HAP-1 (cell line): ENCODE data around the gene CAMK1D.
"Not testable (repeated sequence)": the region's sequence is repeated elsewhere in the genome, so short reads cannot be mapped to it uniquely, and the experiment has no call there.

ENCODE experiments used
- DNase-seq, 2 experiments: peaks; one replicate each; pipeline ENCODE4 v3.0.0-alpha.2; 2016 to 2020; ENCODE audit warnings: low spot score in 2 of 2
- H3K27me3 ChIP-seq: fragments of 250-450 bp; sonication (Bioruptor Pico); 2 replicates; pipeline ENCODE4 v1.5.1; 2020; ENCODE audit warnings: low read depth, mild to moderate bottlenecking, moderate library complexity
- H3K36me3 ChIP-seq: fragments of 250-450 bp; sonication (Bioruptor Pico); replicated peaks from 2 replicates; pipeline ENCODE4 v1.5.1; 2020; ENCODE audit warnings: mild to moderate bottlenecking
- H3K4me1 ChIP-seq: fragments of 250-450 bp; sonication (Bioruptor Pico); 2 replicates; pipeline ENCODE4 v1.5.1; 2020; ENCODE audit warnings: mild to moderate bottlenecking
- H3K4me3 ChIP-seq: fragments of 250-450 bp; sonication (Bioruptor Pico); 2 replicates; pipeline ENCODE4 v1.5.1; 2020; ENCODE audit warnings: mild to moderate bottlenecking, moderate library complexity
- H3K9me3 ChIP-seq: fragments of 250-450 bp; sonication (Bioruptor Pico); 2 replicates; pipeline ENCODE4 v1.5.1; 2020; ENCODE audit warnings: mild to moderate bottlenecking, moderate library complexity
- in situ Hi-C: fragments of 300-500 bp; cut with MboI; formaldehyde crosslinking; loops from 3 replicates; pipeline ENCODE4 v1.14.3; 2020; ENCODE audit warnings: low sequenced_read_pairs, inconsistent platforms, mixed read lengths

The CAMK1D gene

DNA sequence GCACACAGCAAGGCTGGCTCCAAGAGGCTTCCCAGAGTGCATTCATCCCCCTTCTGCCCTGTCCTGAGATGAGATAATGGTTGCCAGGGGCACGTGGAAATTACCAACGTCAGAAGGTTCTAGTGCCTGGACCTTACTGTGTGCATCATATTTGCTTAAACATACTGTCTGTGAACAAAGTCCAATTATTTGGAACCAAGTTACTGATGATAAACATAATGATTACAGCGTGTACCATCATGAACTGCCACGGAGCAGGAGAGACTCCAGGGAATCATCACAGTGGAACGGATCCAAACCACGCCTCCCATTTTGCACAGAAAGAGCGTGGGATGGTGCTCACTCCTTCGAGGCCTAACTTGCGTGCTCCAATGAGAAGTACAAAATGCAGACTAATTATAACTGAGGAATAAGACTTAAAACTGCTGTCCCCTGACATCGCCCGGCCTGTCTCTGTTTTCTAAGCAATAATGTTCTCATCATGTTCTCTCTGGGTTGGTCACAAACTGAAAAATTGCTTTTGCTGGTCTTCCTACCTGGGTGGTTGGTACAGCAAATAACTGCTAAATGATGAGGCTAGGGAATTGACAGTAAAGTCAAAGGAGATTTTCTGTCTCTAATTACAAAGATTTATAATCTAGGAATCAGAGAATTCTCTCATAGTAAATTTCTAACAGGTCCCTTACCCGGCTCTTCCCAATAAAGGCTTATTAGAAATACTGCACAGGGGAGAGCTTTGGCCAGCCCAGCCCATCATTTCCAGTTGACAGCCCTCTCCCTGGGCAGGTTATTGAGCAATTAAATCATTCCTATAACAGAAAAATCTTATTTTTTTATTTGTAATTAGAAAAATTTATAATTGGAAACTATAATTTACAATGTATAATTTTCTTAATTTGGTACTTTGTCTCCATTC lies 182.2 kb downstream of the CAMK1D start:
- no peaks in the 10 kb centered on the region for H3K4me1 ChIP-seq
- H3K27me3 ChIP-seq, result no peaks in the 10 kb centered on the region
- no peak for DNase-seq
- in situ Hi-C loops, result no loop called here
- H3K4me3 ChIP-seq, result no peak overlapping the region
- no peaks in the 10 kb centered on the region for H3K9me3 ChIP-seq
- H3K36me3 ChIP-seq, result no peaks in the 10 kb centered on the region

DNA sequence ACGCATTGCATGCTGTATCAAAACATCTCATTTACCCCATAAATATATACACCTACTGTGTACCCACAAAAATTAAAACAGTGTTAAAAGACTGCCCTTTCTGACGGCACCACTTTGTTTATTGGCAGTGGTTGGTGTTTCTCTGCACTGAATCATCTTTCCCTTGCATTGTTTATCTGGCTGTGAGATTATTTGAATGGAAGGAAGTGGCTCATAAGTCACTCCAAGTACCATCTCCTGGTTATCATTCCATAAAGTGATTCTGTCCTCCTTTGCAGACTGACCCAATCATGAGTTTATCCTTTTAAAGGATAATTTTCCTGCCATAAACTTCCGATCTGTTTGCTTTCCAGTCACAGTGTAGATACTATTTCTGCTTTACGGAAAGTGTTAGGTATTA lies 183.8 kb downstream of the CAMK1D start:
- H3K4me3 ChIP-seq, result no peak overlapping the region
- no peak for DNase-seq
- in situ Hi-C loops, result no loop called here
- H3K27me3 ChIP-seq, result no peaks in the 10 kb centered on the region
- no peaks in the 10 kb centered on the region for H3K9me3 ChIP-seq
- H3K4me1 ChIP-seq, result no peaks in the 10 kb centered on the region
- H3K36me3 ChIP-seq, result no peaks in the 10 kb centered on the region

DNA sequence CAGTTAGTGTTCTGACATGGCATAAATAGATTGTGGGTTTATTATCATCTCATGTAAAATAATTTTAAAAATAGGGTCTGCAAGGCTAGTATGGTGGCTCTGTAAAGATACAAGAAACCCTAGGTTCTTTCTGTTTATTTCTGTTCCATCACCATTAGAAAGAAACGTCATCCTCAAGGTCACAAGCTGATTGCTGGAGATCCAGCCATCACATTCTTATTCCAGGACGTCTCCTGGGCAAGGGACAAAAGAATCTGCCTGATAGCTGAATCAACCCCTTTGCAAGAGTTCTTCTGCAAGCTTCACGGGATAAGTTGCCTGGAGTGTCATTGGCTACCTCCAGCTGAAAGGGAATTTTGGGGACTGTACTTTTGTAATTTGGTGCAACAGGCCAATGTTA lies 184.4 kb downstream of the CAMK1D start:
- no peak for DNase-seq
- in situ Hi-C loops, result no loop called here
- no peaks in the 10 kb centered on the region for H3K36me3 ChIP-seq

DNA sequence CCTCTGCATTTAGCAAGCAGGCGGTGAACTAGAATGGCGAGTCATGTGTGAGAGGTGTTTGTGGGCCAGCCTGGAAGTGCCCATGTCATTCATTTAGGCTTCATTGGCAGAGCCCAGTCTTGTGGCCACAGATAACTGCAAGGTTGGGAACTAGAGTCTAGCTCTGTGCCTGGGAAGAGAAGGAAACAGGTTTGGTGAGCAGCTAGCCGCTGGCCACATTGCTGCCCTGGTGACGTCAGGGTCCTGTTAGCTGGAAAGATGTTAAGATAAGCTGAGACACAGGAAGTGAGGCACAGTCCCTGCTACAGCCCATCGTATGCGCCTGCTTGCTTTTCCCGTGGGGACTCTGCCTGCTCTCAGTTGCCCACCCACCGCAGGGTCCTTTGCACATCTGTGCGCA lies 185.5 kb downstream of the CAMK1D start:
- Histone ChIP-seq H3K4me1 (no peaks in the 10 kb centered on the region), H3K27me3 (no peaks in the 10 kb centered on the region), H3K4me3 (no peak overlapping the region), H3K36me3 (no peaks in the 10 kb centered on the region), H3K9me3 (no peaks in the 10 kb centered on the region)
- in situ Hi-C loops, result no loop called here
- DNase-seq, result no peak

More for the DNA sequence above, 184.4 kb downstream of the CAMK1D start:
- H3K4me3 ChIP-seq, result no peak overlapping the region
- H3K27me3 ChIP-seq, result no peaks in the 10 kb centered on the region
- no peaks in the 10 kb centered on the region for H3K4me1 ChIP-seq
- no peaks in the 10 kb centered on the region for H3K9me3 ChIP-seq

DNA sequence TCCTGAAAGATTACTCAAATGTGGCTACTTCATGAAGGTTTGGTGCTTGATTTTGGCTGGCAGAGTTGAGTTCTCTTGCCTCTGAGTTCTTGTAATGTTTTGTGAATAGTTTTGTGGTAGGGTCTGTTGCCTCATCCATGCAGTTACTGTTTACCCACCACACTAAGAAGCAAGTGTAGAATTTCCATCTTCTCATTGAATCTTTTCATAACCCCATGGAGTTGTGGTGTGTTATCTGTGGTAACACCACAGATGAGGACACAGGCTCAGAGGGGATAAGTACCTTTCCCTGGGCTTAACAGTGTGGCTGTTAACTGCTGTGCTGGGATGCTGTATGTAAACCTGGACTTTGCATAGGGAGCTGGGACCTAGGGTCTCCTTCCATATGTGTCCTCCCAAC lies 186.3 kb downstream of the CAMK1D start:
- DNase-seq, result no peak
- no peaks in the 10 kb centered on the region for H3K9me3 ChIP-seq
- no peak overlapping the region for H3K4me3 ChIP-seq
- no peaks in the 10 kb centered on the region for H3K27me3 ChIP-seq
- in situ Hi-C loops, result no loop called here
- H3K4me1 ChIP-seq, result no peaks in the 10 kb centered on the region
- H3K36me3 ChIP-seq, result no peaks in the 10 kb centered on the region

DNA sequence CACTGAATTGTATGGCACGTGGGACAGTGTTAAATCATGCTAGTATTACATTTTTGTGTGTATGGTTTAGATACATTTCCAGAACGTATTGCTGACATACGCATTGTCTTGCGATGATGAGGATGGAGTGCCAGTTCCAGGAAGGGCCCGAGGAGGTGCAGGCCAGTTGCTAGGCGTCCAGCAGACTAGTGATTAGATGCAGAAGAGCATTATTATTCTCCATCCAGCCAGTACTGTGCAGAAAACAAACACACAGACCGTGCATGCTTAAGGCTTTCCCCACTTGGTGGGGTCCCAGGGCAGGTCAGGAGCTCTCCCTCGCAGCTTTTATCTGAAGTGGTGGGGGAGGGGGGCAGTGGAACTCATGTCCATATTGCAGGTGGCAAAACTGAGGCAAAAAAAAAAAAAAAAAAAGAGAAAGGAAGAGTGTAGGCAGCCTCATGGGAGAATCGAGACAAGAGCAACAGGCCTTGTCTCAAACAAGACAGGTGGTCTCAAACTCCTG lies 189.2 kb downstream of the CAMK1D start:
- DNase-seq, result no peak
- no peaks in the 10 kb centered on the region for H3K4me1 ChIP-seq
- in situ Hi-C loops, result no loop called here
- no peaks in the 10 kb centered on the region for H3K36me3 ChIP-seq
- no peaks in the 10 kb centered on the region for H3K27me3 ChIP-seq
- no peak overlapping the region for H3K4me3 ChIP-seq
- no peaks in the 10 kb centered on the region for H3K9me3 ChIP-seq

DNA sequence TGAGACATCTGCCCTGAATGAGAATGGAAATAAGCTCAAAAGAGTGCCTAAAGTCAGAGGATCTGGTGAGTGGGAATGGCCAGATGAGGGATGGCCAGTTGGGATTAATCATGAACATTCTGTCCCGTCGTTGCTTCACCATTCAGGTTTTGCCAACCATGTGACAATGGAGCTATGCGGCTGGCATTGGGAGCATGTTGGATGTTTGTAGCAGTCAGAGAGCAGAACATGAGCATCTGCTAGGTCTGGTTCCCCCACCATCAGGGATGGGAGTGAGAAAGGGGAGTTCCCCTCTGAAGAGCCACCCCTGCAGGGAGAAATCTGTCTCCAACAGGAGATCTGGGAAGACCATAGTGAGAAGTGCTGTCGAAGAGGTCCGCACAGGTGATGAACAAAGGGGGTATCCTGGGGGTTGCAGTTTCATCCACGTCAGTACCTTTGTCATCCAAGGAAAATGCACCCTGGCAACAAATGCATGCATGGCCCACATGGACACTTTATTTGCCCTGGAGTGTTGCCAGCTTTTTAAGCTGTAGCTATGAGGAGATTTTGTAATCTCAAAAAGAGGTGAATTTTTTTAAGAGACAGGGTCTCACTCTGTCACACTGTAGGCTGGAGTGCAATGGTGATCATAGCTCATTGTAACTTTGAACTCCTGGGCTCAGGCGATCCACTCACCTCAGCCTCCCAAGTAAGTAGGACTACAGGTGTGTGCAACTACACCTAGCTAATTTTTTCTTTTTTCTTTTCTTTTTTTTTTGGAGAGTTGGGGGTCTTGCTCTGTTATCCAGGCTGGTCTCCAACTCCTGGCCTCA lies 190.2 kb downstream of the CAMK1D start:
- Histone ChIP-seq H3K9me3 (no peaks in the 10 kb centered on the region), H3K4me1 (no peaks in the 10 kb centered on the region), H3K4me3 (no peak overlapping the region), H3K36me3 (no peaks in the 10 kb centered on the region), H3K27me3 (no peaks in the 10 kb centered on the region)
- no peak for DNase-seq
- in situ Hi-C loops, result no loop called here

DNA sequence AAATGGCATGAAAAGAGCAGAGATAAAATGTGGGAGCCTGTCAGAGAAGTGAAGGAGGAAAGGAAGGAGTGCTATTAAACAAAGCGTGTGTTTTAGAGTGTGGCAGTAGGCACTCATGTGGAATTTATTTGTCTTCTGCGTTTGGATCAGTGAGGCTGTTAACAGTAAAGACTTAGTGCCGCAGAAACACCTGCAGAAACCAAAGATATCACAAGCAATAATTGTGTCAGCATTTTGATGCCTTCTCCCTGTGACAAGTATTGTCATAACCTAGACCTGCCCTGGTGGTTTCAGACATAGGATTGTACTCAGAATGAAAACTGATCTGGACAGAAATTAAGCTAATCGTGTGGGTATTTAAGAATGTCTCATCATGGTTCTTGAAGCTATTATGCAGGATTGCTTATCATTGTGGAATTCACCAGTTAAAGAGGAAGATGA lies 191.0 kb downstream of the CAMK1D start:
- H3K9me3 ChIP-seq, result no peaks in the 10 kb centered on the region
- no peak overlapping the region for H3K4me3 ChIP-seq
- H3K27me3 ChIP-seq, result no peaks in the 10 kb centered on the region
- no peaks in the 10 kb centered on the region for H3K4me1 ChIP-seq
- no peaks in the 10 kb centered on the region for H3K36me3 ChIP-seq
- DNase-seq, result no peak
- in situ Hi-C loops, result no loop called here

DNA sequence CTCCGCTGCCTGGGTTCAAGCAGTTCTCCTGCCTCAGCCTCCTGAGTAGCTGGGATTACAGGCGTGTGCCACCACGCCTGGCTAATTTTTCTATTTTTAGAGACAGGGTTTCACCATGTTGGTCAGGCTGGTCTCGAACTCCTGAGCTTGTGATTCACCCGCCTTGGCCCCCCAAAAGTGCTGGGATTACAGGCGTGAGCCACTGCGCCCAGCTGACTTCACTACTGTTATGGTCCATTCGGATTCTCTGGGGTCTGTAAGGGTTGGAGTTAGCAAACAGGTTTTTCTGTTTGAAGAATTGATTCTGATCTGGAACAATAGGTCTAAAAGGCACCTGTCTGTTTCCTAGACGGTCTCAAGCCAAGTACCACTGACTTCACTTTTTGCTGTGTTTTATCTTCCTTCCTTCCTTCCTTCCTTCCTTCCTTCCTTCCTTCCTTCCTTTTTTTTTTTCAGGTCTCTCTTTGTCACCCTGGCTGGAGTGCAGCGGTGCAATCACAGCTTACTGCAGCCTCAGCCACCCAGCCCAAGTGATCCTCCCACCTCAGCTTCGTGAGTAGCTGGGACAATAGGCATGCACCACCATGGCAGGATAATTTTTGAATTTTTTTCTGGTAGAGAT lies 192.2 kb downstream of the CAMK1D start:
- Histone ChIP-seq H3K4me1 (no peaks in the 10 kb centered on the region), H3K9me3 (no peaks in the 10 kb centered on the region), H3K27me3 (no peaks in the 10 kb centered on the region), H3K36me3 (no peaks in the 10 kb centered on the region), H3K4me3 (no peak overlapping the region)
- in situ Hi-C loops, result no loop called here
- DNase-seq, result no peak

DNA sequence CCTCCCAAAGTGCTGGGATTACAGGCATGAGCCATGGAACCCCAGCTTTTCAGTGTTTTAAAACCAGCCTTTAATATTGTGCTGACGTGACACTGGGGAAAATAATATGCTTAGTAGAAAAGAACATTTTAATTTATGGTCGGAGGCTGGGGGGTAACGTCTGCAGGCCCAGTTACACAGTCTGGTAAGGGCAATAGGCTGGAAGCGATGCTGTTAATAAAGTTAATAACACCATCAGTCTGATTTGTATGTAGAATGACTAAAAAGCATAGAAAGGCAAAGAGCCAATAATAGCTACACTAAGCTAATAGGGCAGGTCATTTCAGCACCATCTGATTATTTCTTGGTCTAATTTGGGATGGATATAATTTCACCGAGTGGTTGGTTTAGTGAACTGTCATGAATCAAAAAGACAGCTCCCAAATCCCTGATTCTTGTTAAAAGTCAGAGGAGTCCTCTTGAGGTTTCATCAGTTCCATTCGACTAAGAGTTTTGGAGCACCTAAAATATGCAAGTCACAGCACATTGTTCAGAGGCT lies 192.9 kb downstream of the CAMK1D start:
- H3K4me1 ChIP-seq, result peaks cover 5% of the 10 kb centered on the region
- H3K36me3 ChIP-seq, result no peaks in the 10 kb centered on the region
- DNase-seq, result no peak
- no peaks in the 10 kb centered on the region for H3K9me3 ChIP-seq
- H3K27me3 ChIP-seq, result no peaks in the 10 kb centered on the region
- H3K4me3 ChIP-seq, result no peak overlapping the region
- in situ Hi-C loops, result no loop called here

DNA sequence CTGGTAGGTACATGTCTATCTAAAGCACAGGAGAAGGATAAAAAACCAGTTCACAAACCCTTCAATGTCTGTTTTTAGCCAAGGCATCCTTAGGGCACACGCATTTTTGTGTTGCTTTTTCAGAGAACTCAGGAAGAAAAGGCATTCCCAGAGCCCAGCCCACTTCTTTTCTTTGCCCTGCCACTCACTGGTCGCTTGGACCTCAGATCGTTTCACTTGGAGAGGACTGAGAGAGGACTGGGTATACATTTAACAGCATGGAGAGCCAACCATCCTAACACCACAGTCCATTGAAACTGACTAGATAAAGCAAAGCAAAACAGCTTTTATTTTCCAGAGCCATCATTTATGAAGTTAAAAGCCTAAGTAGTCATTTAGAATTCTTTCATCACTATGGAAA lies 194.2 kb downstream of the CAMK1D start:
- peak; percentile 15 to 32 for DNase-seq
- Histone ChIP-seq H3K9me3 (no peaks in the 10 kb centered on the region), H3K36me3 (no peaks in the 10 kb centered on the region), H3K27me3 (no peaks in the 10 kb centered on the region), H3K4me1 (peaks cover 11% of the 10 kb centered on the region), H3K4me3 (no peak overlapping the region)
- in situ Hi-C loops, result no loop called here

DNA sequence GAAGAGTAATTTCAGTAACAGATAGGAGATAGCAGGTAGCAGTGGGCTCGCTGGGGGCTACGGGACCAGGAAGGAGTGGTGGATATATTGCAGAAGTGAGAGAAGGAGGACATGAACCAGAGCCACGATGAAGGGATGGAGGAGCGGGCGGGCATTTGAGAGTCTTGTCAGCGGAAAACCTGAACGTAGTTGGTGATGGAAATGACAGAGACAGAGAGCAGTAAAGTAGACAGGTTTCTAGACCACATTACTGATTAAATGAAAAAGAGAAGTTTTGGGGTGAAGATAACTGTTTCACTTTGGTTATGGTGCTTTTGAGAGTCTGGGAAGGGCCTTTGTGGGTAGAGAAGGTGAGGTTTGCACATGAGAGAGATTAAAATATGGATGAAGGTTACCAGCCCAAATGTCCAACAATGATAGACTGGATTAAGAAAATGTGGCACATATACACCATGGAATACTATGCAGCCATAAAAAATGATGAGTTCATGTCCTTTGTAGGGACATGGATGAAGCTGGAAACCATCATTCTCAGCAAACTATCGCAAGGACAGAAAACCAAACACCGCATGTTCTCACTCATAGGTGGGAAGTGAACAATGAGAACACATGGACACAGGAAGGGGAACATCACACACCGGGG lies 196.9 kb downstream of the CAMK1D start:
- peaks cover 11% of the 10 kb centered on the region for H3K4me1 ChIP-seq
- H3K9me3 ChIP-seq, H3K4me3 ChIP-seq, H3K36me3 ChIP-seq, H3K27me3 ChIP-seq, DNase-seq, in situ Hi-C loops: not testable (repeated sequence)

DNA sequence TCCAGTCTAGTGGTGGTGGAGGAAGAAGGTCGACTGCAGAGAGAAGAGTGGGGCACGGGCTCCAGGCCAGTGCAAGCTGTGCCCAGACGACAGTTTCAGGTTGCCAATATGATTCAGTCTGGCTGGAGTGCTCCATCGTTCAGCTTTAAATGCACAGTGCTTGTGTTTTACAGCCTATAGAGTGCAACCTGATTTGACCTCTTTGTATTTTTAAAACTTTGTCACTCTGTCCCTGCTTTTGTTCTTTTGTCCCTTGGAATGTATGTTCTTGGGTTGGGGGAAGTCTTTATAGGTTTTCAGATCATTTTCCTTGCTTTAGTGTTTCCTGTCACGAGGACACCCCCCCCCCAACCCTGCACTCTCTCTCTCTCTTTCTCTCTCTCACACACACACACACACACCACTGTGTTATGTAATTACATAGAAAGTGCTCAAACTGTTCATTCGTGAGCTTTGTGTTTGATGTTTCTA lies 198.0 kb downstream of the CAMK1D start:
- Histone ChIP-seq H3K4me3 (no peak overlapping the region), H3K27me3 (no peaks in the 10 kb centered on the region), H3K4me1 (peaks cover 11% of the 10 kb centered on the region), H3K9me3 (no peaks in the 10 kb centered on the region), H3K36me3 (no peaks in the 10 kb centered on the region)
- in situ Hi-C loops, result no loop called here
- DNase-seq, result peak; percentile 48 to 77
